ENCODE data around the gene PEAR1.

Gene PEAR1

DNA sequence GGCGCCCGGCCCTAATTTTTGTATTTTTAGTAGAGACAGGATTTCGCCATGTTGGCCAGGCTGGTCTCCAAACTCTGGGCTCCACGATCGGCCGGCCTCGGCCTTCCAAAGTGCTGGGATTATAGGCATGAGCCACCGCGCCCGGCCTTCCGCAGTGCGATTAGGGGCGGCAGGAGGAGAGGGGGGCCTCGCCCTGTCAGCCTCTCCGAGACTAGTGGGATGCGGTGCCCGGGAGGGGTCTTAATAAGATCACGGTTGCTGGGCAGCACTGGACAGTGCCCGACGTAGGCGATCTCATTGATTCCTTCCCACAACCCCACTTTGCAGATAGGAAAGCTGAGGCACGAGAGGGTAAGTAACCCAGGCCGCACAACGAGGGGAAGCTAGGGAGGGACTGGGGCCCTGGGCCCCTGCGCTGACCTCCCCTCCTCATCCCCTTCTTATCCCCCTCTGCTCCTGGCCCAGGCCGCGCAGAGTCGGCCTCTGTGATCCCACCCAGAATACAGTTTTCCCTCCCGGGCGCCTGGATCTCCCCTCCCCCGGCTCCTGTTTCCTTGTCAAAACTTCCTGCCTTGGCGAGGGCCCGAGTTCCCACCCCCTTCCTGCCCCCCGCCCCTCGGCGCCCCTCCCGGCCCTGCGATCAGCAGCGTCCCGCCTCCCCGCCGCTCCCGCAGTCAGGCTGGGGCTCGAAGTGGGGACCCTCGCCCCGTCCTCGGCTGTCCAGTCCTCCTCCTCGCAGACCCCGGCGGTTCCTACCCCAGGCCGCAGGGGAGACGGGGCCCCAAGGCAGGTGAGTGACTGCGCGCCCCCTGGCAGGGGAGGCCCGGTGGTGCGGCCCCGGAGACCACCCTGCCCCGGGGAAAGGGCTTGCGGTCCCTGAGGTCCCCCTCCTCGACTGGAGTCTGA lies at the start of gene PEAR1:
Gene PEAR1 (plus strand): TSS at position 671 of the 906 bp plus-strand sequence. CDS start 10,209 bp downstream, outside the sequence.
- no peak for DNase-seq (ENCODE audit: extremely low spot score)
- no peak for TF ChIP-seq CTCF (IDR thresholded peaks at IDR 0.05; ENCODE audit: control extremely low read depth, extremely low read depth, low read depth, missing control alignments)
- ChIA-PET POLR2A (no interaction called here), CTCF (interaction anchor here (0.8 to 8.6 kb wide), 12 partner anchors 7 to 234 kb away, joined by 3 to 108 read pairs (median 18); partner anchors contain the start of genes INSRR, ISG20L2, METTL25B and NTRK1)

DNA sequence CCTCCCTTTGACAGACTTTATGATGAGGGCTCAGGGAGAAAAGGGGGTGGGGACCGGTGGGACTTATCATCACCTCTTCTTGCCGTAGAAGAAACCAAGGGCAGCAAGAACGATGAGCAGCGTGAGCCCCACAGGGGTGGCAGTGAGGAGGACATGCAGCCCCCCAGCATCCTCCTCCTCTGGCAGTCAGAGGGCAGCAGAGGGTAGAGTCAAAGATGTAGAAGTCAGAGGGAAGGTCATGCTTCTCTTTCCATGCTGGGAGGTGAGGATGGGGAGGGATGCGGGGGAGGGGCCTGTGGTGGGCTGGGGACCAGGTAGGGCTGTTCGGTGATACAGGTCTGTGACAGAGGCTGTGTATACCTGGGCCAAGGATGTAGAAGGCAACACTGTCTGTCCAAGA lies 49.4 kb upstream of the PEAR1 start:
- POLR2A ChIA-PET, result no interaction called here
- TF ChIP-seq CTCF (IDR thresholded peaks at IDR 0.05; ENCODE audit: control extremely low read depth, extremely low read depth, low read depth, missing control alignments), result no peak
- no peak for DNase-seq (ENCODE audit: extremely low spot score)
- CTCF ChIA-PET, result interaction anchor here (4.6 kb wide), 1 partner anchor 16 kb away, joined by 32 read pairs; the partner anchor contains the start of genes INSRR and NTRK1

GRCh38 chr1:156844638-156845037 lies 48.9 kb upstream of the PEAR1 start:
- no peak for DNase-seq (ENCODE audit: extremely low spot score)
- POLR2A ChIA-PET, result no interaction called here
- no peak for TF ChIP-seq CTCF (IDR thresholded peaks at IDR 0.05; ENCODE audit: control extremely low read depth, extremely low read depth, low read depth, missing control alignments)
- CTCF ChIA-PET, result interaction anchor here (4.6 kb wide), 1 partner anchor 16 kb away, joined by 32 read pairs; the partner anchor contains the start of genes INSRR and NTRK1

DNA sequence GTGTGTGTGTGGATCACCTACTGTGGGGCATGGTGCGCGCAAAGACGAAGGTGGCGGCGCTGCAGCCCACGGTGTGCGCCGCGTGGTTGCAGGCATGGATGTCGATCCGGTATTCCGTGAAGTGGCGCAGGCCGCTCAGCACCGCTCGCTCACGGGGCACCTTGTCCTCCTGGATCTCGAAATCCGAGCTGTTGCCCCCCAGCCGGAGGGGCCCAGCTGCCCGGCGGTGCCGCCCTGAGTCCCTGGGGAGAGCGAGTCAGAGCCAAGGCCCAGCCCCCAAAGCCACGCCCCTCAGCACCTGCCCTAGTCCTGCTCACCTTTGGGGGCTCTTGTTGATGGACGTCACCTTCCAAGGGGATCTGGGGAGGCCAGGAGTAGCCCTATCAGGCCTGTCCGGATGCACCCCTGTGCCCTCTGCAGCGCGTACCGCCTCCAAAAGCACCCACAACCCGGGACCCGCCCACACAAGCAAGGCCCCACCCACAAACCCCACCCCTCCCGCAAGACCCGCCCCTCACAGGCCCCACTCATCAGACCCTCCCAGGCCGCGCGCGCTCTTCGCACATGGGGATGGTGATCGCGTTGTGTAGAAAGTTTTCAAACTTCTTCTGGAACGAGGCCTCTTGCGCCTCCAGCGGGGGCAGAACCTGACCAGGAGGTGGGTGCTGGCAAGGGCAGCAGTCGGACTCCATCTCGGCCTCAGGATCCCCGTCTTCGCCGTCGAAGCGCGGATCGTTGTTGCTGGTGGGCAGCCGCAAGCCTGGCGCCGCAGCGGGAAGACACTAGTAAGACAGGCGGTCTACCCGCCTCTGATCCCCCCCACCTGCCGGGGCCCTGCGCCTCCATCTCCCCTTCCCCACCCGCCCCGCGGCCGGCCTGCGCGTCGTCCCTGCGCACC lies 48.2 kb upstream of the PEAR1 start:
- no peak for TF ChIP-seq CTCF (IDR thresholded peaks at IDR 0.05; ENCODE audit: control extremely low read depth, extremely low read depth, low read depth, missing control alignments)
- ChIA-PET CTCF (interaction anchor here (1.4 to 4.6 kb wide), 2 partner anchors 15 to 119 kb away, joined by 4 to 32 read pairs; partner anchors contain the start of genes INSRR and NTRK1), POLR2A (no interaction called here)
- DNase-seq (ENCODE audit: extremely low spot score), result no peak

DNA sequence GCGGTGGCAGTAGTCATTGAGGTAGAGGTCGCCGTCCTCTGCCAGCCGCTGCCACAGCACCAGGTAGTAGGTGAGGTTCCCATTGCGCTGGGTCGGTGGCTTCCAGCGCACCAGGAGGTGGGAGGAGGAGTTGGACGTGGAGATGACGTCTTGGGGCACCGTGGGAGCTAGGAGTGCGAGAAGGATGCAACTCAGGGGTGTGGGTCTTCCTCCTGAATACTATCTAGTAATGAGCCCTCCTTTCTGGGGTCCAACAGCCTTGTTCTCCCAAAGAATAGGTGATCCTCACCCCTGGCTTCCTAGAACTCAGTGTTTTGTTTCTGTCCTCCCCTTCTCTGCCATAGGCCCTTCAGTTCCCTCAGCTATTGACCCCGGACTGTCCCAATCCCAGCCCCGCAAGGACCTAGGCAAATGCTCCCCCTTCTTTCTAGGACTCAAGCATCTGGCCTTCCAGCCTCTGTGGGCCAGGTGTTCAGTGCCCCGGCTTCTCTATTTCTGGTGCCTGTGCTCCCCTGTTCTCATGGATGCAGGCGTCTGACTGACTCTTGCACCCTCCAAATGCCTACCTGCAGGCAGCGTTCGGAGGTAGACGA lies 47.5 kb upstream of the PEAR1 start:
- DNase-seq (ENCODE audit: extremely low spot score), result no peak

More for the DNA sequence above, 47.5 kb upstream of the PEAR1 start:
- ChIA-PET POLR2A (no interaction called here), CTCF (interaction anchor here (1.4 to 4.9 kb wide), 4 partner anchors 8 to 120 kb away, joined by 4 to 57 read pairs (median 20); partner anchors contain the start of genes INSRR and NTRK1)
- no peak for TF ChIP-seq CTCF (IDR thresholded peaks at IDR 0.05; ENCODE audit: control extremely low read depth, extremely low read depth, low read depth, missing control alignments)

Measured in GM10248 (cell line).